ENCODE data around the gene MRPL28.
"Not testable (repeated sequence)": the region's sequence is repeated elsewhere in the genome, so short reads cannot be mapped to it uniquely, and the experiment has no call there.

The MRPL28 gene

DNA sequence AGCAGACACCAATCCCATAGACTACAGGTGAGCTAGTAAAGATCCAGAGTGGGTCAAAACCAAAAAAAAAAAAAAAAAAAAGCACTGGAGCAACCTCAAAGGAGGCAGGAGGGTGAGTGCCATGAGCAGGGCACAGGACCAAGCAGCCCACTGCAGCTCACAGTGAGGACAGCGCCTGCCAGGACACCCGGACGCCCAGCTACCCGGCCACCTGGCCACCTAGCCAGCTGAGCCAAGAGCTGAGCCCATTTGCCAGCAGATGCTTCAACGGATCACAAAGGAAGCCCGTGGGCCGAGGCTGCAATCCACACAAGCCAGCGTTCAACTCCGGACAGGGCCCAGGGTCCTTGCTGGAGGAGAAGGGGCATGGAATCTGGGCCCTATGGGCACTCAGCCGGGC is 32.9 kb downstream of the MRPL28 start:
- no peak for DNase-seq

DNA sequence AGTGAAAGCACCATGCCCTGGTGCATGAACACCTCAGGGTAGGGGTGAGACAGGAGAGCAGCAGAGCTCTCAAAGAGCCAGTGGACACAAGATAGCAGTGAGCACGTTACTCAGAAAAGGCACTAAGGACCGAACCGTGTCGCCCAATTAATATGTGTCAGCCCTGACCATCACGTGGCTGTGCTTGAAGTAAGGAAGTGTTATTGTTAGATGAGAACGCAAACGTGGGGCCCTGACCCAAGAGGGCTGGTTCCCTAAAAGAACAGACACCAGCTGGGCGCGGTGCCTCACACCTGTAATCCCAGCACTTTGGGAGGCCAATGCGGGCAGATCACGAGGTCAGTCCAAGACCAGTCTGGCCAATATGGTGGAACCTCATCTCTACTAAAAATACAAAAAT is 34.1 kb downstream of the MRPL28 start:
- DNase-seq: no peak

DNA sequence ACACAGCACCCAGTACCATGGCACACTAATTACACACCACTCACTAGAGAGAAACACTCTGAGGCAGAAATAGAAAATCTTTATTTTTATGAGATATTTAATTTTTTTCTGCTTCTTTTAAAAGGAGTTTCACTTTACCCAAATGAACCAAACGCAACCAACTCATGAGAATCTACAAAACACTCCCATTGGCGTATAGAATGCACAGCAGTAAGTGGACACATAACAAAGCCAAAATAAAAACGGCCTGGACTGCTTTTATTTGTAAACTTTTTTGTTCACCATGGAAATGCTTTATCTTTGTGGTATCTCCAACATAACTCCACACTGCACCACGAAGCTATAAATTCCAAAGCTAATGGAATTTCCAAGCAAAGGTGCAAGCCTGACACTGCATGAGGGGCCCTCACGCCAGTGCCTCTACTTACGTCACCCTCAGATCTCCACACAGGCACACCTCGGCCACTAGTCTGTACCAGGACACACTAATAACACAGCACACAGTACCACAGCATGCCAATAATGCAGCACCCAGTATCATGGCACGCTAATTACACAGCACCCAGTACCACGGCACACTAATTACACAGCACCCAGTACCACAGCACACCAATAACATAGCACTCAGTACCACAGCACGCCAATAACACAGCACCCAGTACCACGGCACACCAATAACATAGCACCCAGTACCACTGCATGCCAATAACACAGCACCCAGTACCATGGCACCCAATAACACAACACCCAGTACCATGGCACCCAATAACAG is 35.3 kb downstream of the MRPL28 start:
- DNase-seq: not testable (repeated sequence)

DNA sequence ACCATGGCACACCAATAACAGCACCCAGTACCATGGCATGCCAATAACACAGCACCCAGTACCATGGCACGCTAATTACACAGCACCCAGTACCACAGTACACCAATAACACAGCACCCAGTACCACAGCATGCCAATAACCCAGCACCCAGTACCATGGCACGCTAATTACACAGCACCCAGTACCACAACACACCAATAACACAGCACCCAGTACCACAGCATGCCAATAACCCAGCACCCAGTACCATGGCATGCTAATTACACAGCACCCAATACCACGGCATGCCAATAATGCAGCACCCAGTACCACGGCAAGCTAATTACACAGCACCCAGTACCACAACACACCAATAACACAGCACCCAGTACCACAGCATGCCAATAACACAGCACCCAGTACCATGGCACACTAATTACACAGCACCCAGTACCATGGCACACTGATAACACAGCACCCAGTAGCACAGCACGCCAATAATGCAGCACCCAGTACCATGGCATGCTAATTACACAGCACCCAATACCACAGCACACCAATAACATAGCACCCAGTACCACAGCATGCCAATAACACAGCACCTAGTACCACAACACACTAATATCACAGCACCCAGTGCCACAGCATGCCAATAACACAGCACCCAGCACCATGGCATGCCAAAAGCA is 36.0 kb downstream of the MRPL28 start:
- DNase-seq: not testable (repeated sequence)

DNA sequence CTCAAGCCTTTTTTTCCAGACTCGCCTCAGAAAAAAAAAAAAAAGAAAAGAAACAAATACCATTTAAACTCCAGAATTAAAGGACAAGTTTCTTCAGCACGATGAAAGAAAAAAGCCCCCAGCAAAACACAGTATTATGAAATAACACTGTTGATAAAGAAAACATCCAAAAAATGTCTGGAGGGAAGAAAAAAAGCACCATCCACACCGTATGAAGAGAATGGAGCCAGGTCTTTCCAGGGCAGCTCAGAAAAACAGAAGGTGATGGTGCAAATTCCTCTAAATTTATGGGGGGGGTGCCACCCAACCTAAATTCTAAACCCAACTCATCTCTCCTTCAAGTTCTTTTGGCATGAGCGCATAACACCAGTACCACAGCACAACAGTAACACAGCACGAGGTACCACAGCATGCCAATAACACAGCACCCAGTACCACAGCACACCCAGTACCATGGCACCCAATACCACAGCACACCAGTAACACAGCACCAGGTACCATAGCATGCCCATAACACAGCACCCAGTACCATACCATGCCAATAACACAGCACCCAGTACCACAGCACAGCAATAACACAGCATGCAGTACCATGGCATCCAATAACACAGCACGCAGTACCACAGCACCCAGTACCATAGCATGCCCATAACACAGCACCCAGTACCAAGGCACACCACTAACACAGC is 36.8 kb downstream of the MRPL28 start:
- DNase-seq: no peak

DNA sequence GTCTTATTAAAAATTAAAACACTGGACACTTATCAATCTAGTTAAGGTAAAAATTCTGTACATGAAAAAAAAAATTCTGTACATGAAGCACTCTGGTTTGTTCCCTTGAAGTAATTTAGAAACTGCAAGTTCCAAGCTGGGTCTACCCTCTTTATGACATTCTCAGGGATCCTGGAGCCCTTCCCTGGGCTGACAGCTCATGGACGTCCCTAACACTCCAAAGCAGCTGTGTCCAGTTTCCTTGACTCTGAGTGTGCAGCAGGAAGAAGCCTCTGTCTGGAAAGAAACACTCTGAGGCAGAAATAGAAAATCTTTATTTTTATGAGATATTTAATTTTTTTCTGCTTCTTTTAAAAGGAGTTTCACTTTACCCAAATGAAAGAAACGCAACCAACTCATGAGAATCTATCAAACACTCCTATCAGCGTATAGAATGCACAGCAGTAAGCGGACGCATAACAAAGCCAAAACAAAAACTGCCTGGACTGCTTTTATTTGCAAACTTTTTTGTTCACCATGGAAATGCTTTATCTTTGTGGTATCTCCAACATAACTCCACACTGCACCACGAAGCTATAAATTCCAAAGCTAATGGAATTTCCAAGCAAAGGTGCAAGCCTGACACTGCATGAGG is 39.0 kb downstream of the MRPL28 start:
- DNase-seq: not testable (repeated sequence)

DNA sequence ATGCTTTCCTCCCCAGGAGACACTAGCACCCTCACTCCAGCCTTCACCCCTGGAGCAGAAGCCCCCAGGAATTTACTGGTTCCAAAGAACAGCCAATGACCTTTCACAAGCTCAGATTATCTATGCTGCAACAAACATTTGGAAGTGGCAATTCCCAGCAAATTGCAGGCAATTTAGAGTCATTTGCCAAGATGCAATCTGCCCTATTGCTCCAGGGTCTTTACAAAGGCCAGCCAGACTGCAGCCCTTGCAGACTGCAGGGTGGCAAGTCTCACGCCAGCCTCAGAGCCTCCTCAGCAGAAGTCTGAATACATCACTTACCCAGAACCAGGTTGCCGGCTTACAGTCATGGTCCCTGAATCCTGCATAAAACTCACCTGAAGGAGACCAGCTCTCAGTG is 39.6 kb downstream of the MRPL28 start:
- no peak for DNase-seq

DNA sequence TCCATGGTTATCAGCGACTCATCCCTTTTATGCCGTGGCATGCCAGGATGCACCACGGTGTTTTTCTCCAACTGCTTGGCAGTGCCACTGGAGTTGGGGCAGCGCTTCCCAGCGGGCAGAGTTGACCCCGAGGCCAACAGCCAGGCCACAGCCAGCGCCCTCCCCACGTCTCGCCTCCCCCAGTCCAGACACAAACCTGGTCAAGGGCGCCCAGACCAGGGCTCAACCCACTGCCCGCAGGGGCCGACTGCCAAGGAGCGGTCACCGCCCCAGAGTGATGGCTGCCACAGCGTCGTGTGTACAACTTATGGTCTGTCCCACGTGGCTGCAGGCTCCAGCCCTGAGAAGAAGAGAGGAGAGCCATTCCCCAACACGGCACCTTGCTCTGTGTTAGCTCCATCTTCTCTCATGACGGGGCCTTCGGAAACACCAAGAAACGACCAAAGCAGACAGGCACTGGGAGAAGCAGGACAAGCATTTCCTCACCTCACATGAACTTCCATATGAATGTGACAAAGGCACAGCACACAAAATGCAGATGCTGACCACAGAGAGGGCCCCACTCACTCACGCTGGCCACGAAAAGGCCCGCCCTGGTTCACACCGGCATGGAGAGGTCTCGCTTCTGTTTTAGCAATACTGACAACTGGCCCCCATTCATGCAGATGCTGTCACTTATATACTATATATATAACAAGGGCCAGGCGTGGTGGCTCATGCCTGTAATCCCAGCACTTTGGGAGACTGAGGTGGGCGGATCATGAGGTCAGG is 44.8 kb downstream of the MRPL28 start:
- no peak for DNase-seq

DNA sequence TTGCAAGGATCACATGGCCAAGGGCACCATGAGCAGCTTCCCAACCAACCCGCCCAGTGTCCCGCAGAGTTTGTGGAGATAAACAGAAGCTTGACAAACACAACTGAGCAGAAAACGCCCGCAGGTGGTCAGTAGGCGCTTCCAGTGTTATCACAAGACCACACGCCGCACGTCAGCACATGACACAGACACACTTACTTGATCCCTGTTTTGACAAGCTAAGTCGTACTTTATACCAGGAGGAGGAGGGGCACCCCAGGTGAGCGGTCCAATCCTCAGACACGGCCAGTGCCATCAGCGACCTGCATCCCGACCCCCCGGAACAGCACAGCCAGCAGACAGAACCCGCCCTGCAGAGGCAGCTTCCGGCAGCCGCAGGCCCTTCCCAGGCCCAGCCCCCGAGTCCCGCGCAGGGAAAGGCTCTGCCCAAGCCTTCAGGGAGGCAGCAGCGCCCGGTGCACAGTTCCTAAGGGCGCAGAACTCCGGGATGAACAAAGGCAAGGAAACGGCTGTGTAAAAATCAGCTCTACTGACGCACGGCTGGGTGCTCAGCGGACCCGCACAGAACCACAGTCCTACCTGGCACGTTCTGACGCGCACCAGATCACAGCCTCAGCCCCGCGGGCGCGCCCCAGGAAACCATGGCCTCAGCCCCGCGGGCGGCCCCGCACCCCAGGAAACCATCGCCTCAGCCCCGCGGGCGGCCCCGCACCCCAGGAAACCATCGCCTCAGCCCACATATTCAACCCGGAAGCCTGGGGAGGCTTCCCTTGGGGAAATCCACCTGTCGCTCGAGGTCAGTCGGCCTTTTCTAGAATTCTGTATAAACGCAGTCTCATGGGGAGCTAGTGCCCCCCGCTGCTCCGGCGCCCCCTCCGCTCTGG is 45.6 kb downstream of the MRPL28 start:
- no peak for DNase-seq

DNA sequence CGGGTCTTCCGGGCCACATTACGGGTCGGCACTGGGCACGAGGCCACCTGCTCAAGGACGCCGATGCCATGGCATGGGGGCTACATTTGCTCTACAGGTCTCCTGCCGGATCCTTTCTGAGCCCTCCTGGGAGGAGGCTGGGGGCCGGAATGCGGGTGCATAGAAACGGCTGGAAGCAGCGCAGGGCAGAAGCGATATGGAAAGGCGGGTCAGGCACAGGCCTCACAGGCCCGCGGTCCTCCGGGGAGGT is 46.2 kb downstream of the MRPL28 start:
- no peak for DNase-seq

DNA sequence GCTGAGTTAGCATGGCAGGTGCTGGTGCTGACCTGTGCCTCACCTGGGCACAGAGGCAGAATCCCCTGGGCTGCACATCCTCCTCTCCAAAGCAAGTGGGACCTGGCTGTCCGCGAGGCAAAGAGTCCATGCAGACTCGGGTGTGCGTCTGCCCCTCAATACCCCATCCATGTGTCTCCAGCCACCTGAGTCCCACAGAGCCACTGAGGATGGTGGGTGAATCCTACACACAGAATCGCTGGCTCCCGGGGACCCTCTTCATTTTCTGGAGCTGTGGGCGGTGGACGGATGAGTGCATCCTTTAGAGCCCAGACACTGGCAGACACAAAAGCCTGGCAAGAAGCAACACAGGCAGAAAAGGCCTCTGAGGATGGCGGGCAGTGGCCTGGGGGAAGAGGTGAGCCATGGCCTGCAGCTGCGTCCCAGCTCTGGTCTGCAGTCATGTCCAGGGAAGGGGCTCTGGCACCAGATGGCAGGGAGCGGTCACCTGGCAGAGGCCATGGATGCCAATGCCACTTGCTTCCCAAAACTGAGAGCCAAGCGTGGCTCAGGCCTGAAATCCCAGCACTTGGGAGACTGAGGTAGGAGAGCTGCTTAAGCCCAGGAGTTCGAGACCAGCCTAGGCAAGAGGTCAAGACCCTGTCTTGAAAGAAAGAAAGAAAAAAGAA is 47.7 kb downstream of the MRPL28 start:
- DNase-seq: no peak

DNA sequence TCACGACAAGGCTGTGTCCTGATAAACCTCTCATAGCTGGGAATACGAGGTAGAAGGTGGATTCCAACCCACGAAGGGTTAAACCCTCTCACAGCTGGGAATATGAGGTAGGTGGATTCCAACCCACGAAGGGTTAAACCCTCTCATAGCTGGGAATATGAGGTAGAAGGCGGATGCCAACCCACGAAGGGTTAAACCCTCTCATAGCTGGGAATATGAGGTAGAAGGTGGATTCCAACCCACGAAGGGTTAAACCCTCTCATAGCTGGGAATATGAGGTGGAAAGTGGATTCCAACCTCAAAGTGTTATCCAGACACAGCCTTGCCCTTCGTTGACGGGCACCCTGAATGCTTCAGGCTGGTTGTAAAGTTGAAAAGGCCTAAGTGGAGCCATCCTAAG is 48.8 kb downstream of the MRPL28 start:
- no peak for DNase-seq

DNA sequence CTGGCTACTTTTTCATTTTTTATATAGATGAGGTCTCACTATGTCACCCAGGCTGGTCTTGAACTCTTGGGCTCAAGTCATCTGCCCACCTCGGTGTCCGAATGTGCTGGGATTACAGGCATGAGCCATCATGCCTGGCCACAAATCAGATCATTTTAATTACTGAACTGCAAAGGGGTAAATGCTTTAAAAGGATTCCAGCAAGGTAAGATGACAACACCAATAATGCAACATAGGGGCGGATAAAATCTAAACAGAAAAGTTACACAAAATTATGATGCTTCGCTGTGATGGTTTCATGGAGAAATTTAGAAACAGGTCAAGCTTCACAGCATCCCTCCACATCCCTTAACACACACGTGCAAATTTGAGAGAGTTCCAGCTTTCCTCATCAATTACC is 50.1 kb downstream of the MRPL28 start:
- DNase-seq: no peak

DNA sequence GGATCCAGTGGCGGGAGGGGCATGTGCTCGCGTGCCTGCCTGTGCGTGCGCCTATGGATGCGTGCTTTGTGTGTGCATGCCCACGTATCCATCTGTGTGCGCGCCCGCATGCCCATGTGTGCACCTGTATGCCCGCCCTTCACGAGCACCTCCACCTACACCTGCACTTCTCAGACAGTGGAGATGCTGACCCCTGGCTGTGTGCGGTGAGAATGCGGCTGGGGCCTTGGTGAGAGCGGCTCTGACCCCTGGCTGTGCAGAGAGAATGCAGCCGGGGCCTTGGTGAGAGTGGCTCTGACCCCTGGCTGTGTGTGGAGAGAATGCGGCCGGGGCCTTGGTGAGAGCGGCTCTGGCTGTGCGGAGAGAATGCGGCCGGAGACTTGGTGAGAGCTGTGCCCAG is 51.7 kb downstream of the MRPL28 start:
- no peak for DNase-seq

DNA sequence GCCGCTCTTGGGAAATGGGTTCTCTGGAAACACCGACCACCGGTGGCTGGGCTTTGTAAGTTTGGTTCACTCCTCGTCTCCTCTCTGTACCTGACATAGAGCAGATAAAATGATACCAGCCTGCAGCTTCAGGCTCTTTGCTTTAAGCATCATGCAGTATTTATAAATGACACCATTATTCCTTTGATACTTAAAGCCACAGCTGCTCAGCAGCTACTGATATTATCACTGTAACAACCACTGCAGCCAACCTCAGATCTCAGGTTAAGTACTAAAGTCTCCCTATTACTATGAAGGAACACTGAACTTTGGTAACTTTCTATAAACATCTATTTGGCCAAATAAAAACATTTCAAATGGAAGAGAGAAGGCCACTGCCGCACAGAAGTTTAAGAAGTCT is 52.8 kb downstream of the MRPL28 start:
- DNase-seq: no peak

Data from SIG-M5 (cell line).